HepG2 (cell line): ENCODE results near the gene LRP1-AS. TPM values are rescaled to one million over a fixed set of nuclear protein-coding genes. Genes with fewer than 3 reads are reported as not detected.

ENCODE experiments used
- BCL6 ChIP-seq: IDR thresholded peaks from 2 replicates; pipeline ENCODE4 v1.6.1; 2016; ENCODE audit warnings: missing genetic modification reagents, missing compliant biosample characterization
- FOXJ3 ChIP-seq: sonication (generic); formaldehyde crosslinking; IDR thresholded peaks from 2 replicates; pipeline ENCODE4 v1.4.0; 2020; ENCODE audit warnings: missing genetic modification reagents, mild to moderate bottlenecking, borderline replicate concordance
- GPBP1L1 ChIP-seq: sonication (generic); formaldehyde crosslinking; IDR thresholded peaks from 2 replicates; pipeline ENCODE4 v1.5.0; 2020; ENCODE audit warnings: mild to moderate bottlenecking, missing genetic modification reagents
- HOXA9 ChIP-seq: sonication (generic); formaldehyde crosslinking; IDR thresholded peaks from 2 replicates; pipeline ENCODE4 v1.8.1; 2022; ENCODE audit warnings: missing genetic modification reagents, mild to moderate bottlenecking, moderate library complexity, borderline replicate concordance
- KAT7 ChIP-seq: IDR thresholded peaks from 2 replicates; pipeline ENCODE4 v1.6.1; 2018; ENCODE audit warnings: borderline replicate concordance, missing compliant biosample characterization
- KDM2A ChIP-seq: sonication (generic); formaldehyde crosslinking; IDR thresholded peaks from 2 replicates; pipeline ENCODE4 v1.4.0; 2020; ENCODE audit warnings: low read depth, missing genetic modification reagents, borderline replicate concordance
- KLF13 ChIP-seq: sonication (generic); formaldehyde crosslinking; IDR thresholded peaks from 2 replicates; pipeline ENCODE4 v1.4.0; 2020; ENCODE audit warnings: mild to moderate bottlenecking, missing genetic modification reagents
- MAF1 ChIP-seq: sonication (generic); formaldehyde crosslinking; IDR thresholded peaks from 2 replicates; pipeline ENCODE4 v1.5.0; 2020; ENCODE audit warnings: missing genetic modification reagents, borderline replicate concordance
- NR2F2 ChIP-seq: IDR thresholded peaks from 2 replicates; pipeline ENCODE4 v1.6.1; 2012; ENCODE audit warnings: low read depth, inconsistent platforms, borderline replicate concordance
- PAWR ChIP-seq: sonication (generic); formaldehyde crosslinking; IDR thresholded peaks from 2 replicates; pipeline ENCODE4 v1.4.0; 2020; ENCODE audit warnings: missing genetic modification reagents, mild to moderate bottlenecking, borderline replicate concordance
- PTBP1 ChIP-seq: fragments of 200-400 bp; formaldehyde crosslinking; IDR thresholded peaks from 2 replicates; pipeline ENCODE4 v1.6.1; 2018; ENCODE audit warnings: low read length, low read depth; ENCODE audit not compliant: poor library complexity, severe bottlenecking
- RAD21 ChIP-seq: fragments of 450-650 bp; formaldehyde crosslinking; IDR thresholded peaks from 2 replicates; pipeline ENCODE4 v1.5.0; 2020; ENCODE audit warnings: mild to moderate bottlenecking
- SSRP1 ChIP-seq: IDR thresholded peaks from 2 replicates; pipeline ENCODE4 v1.6.1; 2016; ENCODE audit warnings: control low read depth
- ZNF616 ChIP-seq: sonication (generic); formaldehyde crosslinking; IDR thresholded peaks from 2 replicates; pipeline ENCODE4 v1.5.0; 2020; ENCODE audit warnings: low read depth, mild to moderate bottlenecking, missing genetic modification reagents
- ZSCAN12 ChIP-seq: sonication (generic); formaldehyde crosslinking; IDR thresholded peaks from 2 replicates; pipeline ENCODE4 v1.9.0; 2021; ENCODE audit warnings: mild to moderate bottlenecking, missing genetic modification reagents
- polyA plus RNA-seq, 8 experiments: library from polyadenylated mRNA; depleted of rRNA in 3 of 8; stranded (reverse) in 7 of 8; unstranded in 1 of 8; fragments of >200 nt; fragmentation: Illumina TruSeq in 4 of 8; extraction: Trizol in 4 of 8; gene quantifications; 2 replicates each; pipeline versions ENCODE4 v1.2.1 to v1.2.3, GENCODE V29; 2011 to 2016; ENCODE audit warnings: low read depth in 4 of 8, missing spikeins in 1 of 8, mixed read lengths in 1 of 8; ENCODE audit not compliant: insufficient read depth in 1 of 8
- total RNA-seq, 5 experiments: library from RNA; depleted of rRNA; stranded (reverse); fragments of >200 nt; fragmentation: Illumina TruSeq; extraction: Trizol; gene quantifications; 2 replicates each; pipeline ENCODE4 v1.2.3, GENCODE V29; 2016; ENCODE audit warnings: low read depth in 1 of 5
- TF ChIP-seq, protein P1 (sequence below), 2 experiments: sonication (generic) in 1 of 2; formaldehyde crosslinking in 1 of 2; IDR thresholded peaks; 2 replicates each; pipeline versions ENCODE4 v1.4.0 to v1.6.1; 2016 to 2020; ENCODE audit warnings: borderline replicate concordance in 1 of 2, low read depth in 1 of 2, mild to moderate bottlenecking in 1 of 2, missing genetic modification reagents in 1 of 2
- TF ChIP-seq, protein P2 (sequence below): sonication (generic); formaldehyde crosslinking; IDR thresholded peaks from 2 replicates; pipeline ENCODE4 v1.4.0; 2020; ENCODE audit warnings: missing genetic modification reagents, borderline replicate concordance
- TF ChIP-seq, protein P3 (sequence below): sonication (generic); formaldehyde crosslinking; IDR thresholded peaks from 2 replicates; pipeline ENCODE4 v1.5.1; 2020; ENCODE audit warnings: mild to moderate bottlenecking, missing genetic modification reagents, moderate library complexity

LRP1-AS gene
- total and polyA plus RNA-seq, 2 of the 13 experiments (the other 11 are each of a cell fraction or from before 2014, with no cell fraction given): 0.20 TPM; not detected in 1

DNA sequence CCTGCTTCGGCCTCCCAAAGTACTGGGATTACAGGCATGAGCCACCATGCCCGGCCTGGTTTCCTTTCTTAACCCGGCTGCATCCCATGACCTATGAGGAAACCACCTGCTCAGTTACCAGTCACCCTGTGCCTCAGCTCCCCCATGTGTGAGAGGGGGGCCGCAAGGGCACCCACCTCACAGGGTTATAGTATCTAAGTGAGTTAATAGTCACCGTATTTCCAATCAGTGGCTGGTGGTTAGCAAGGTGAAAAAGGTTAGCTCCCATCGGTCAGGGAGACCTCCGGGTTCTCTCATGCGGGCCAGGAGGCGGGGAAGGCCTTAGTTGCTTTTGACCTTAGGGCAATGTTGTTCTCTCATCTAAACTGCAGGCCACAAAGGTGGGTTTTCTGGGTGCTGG lies 12.5 kb downstream of the LRP1-AS start (continued):
- TF ChIP-seq, protein P1, sequence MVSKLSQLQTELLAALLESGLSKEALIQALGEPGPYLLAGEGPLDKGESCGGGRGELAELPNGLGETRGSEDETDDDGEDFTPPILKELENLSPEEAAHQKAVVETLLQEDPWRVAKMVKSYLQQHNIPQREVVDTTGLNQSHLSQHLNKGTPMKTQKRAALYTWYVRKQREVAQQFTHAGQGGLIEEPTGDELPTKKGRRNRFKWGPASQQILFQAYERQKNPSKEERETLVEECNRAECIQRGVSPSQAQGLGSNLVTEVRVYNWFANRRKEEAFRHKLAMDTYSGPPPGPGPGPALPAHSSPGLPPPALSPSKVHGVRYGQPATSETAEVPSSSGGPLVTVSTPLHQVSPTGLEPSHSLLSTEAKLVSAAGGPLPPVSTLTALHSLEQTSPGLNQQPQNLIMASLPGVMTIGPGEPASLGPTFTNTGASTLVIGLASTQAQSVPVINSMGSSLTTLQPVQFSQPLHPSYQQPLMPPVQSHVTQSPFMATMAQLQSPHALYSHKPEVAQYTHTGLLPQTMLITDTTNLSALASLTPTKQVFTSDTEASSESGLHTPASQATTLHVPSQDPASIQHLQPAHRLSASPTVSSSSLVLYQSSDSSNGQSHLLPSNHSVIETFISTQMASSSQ (IDR thresholded peaks at IDR 0.05; ENCODE audit: low read depth): no peak
- TF ChIP-seq, protein P1 (CRISPR knock-in tag; IDR thresholded peaks at IDR 0.05; ENCODE audit: borderline replicate concordance): no peak
- TF ChIP-seq BCL6 (CRISPR knock-in tag) (no peak), NR2F2 (peak; percentile 56; the same call in 1 of the 2 replicates), MAF1 (no peak), ZNF616 (CRISPR knock-in tag) (no peak), HOXA9 (CRISPR knock-in tag) (no peak), SSRP1 (CRISPR knock-in tag) (no peak), KDM2A (CRISPR knock-in tag) (no peak), PAWR (CRISPR knock-in tag) (no peak), GPBP1L1 (CRISPR knock-in tag) (no peak), FOXJ3 (CRISPR knock-in tag) (no peak), PTBP1 (no peak), ZSCAN12 (no peak), KLF13 (CRISPR knock-in tag) (no peak), RAD21 (CRISPR knock-in tag) (no peak), KAT7 (CRISPR knock-in tag) (no peak)
- TF ChIP-seq, protein P2, sequence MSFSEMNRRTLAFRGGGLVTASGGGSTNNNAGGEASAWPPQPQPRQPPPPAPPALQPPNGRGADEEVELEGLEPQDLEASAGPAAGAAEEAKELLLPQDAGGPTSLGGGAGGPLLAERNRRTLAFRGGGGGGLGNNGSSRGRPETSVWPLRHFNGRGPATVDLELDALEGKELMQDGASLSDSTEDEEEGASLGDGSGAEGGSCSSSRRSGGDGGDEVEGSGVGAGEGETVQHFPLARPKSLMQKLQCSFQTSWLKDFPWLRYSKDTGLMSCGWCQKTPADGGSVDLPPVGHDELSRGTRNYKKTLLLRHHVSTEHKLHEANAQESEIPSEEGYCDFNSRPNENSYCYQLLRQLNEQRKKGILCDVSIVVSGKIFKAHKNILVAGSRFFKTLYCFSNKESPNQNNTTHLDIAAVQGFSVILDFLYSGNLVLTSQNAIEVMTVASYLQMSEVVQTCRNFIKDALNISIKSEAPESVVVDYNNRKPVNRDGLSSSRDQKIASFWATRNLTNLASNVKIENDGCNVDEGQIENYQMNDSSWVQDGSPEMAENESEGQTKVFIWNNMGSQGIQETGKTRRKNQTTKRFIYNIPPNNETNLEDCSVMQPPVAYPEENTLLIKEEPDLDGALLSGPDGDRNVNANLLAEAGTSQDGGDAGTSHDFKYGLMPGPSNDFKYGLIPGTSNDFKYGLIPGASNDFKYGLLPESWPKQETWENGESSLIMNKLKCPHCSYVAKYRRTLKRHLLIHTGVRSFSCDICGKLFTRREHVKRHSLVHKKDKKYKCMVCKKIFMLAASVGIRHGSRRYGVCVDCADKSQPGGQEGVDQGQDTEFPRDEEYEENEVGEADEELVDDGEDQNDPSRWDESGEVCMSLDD (CRISPR knock-in tag): no peak
- TF ChIP-seq, protein P3, sequence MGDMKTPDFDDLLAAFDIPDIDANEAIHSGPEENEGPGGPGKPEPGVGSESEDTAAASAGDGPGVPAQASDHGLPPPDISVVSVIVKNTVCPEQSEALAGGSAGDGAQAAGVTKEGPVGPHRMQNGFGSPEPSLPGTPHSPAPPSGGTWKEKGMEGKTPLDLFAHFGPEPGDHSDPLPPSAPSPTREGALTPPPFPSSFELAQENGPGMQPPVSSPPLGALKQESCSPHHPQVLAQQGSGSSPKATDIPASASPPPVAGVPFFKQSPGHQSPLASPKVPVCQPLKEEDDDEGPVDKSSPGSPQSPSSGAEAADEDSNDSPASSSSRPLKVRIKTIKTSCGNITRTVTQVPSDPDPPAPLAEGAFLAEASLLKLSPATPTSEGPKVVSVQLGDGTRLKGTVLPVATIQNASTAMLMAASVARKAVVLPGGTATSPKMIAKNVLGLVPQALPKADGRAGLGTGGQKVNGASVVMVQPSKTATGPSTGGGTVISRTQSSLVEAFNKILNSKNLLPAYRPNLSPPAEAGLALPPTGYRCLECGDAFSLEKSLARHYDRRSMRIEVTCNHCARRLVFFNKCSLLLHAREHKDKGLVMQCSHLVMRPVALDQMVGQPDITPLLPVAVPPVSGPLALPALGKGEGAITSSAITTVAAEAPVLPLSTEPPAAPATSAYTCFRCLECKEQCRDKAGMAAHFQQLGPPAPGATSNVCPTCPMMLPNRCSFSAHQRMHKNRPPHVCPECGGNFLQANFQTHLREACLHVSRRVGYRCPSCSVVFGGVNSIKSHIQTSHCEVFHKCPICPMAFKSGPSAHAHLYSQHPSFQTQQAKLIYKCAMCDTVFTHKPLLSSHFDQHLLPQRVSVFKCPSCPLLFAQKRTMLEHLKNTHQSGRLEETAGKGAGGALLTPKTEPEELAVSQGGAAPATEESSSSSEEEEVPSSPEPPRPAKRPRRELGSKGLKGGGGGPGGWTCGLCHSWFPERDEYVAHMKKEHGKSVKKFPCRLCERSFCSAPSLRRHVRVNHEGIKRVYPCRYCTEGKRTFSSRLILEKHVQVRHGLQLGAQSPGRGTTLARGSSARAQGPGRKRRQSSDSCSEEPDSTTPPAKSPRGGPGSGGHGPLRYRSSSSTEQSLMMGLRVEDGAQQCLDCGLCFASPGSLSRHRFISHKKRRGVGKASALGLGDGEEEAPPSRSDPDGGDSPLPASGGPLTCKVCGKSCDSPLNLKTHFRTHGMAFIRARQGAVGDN: peak; percentile 28; the same call in 1 of the 2 replicates
